C4-2B (cell line): ENCODE data around the gene CFAP251.

Source experiments
- CTCF ChIP-seq: fragments of 450-650 bp; conservative IDR thresholded peaks from 2 replicates; pipeline ENCODE4 v1.5.1; 2017; ENCODE audit warnings: mild to moderate bottlenecking
- ZFX ChIP-seq: fragments of 450-650 bp; IDR thresholded peaks from 2 replicates; pipeline ENCODE4 v1.6.1; 2017

DNA sequence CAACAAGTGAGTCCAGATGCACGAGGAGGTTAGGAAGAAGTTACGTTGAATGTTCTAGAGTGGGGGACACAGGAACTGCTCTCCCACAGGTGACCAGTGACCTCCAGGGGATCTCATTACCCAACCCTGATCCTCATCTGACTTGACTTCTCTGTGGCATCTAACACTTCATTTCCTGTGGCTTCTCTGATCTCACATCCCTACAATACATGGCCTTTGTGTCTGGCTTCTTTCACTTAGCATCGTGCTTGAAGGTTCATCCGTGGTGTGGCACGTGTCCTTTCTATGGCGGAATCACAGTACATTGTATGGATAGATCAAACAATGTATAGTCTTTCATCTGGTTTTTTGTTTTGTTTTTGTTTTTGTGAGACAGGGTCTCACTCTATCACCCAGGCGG is 19.3 kb downstream of the CFAP251 start:
- TF ChIP-seq CTCF (no peak), ZFX (no peak)
